HCT116 (cell line): ENCODE results near the gene NAT9. TPM values are rescaled to one million over a fixed set of nuclear protein-coding genes. Genes with fewer than 3 reads are reported as not detected.

ENCODE experiments used
- ATAC-seq: fragments of 200-7000 bp; cut with Tn5 transposase; 2 replicates; pipeline ENCODE4 v1.9.1; 2020; ENCODE audit warnings: mild to moderate bottlenecking, moderate library complexity
- BruUV-seq: library from RNA; stranded (reverse); fragments of 400-500 nt; replicated peaks from 2 replicates; lab custom pipeline; 2021; lab: Mats Ljungman, UMichigan
- CTCF ChIA-PET: fragments of 300-600 bp; sonication (Branson Sonifier 250); formaldehyde crosslinking; loops from one replicate; lab custom pipeline; 2021; ENCODE audit warnings: antibody characterized with exemption; lab: Charles Lee
- POLR2A ChIA-PET: fragments of 300-600, 350-600 bp; sonication (Branson Sonifier 250); formaldehyde crosslinking; loops from one replicate; lab custom pipeline; 2021; ENCODE audit warnings: antibody characterized with exemption; lab: Charles Lee
- RAD21 ChIA-PET, 2 experiments: fragments of 300-600 bp; sonication (Branson Sonifier 250); formaldehyde crosslinking; loops; one replicate each; lab custom pipeline; 2023; ENCODE audit warnings: low total read pairs in 2 of 2; ENCODE audit not compliant: uncharacterized antibody in 2 of 2, unreplicated experiment in 2 of 2, low non-redundant PET in 1 of 2; lab: Charles Lee
- DNase-seq: peaks from one replicate; pipeline ENCODE4 v3.0.0-alpha.2; 2010; ENCODE audit warnings: low read depth, low spot score
- H2AFZ ChIP-seq: fragments of 200-600 bp; shearing (Covaris generic), sonication (generic); 2 replicates; pipeline ENCODE4 v1.6.1; 2017; ENCODE audit warnings: low read depth, mixed run types, mixed read lengths, antibody characterized with exemption, low read length; ENCODE audit not compliant: poor library complexity, severe bottlenecking
- H3K27ac ChIP-seq: 2 replicates; pipeline ENCODE4 v1.5.1; 2012; ENCODE audit warnings: low read depth, low read length
- H3K27me3 ChIP-seq: fragments of 200-600 bp; sonication (generic); 2 replicates; pipeline ENCODE4 v1.6.1; 2016; ENCODE audit warnings: mixed run types, low read length, mixed read lengths; ENCODE audit not compliant: insufficient read depth
- H3K36me3 ChIP-seq, 2 experiments: fragments of 200-500 bp in 1 of 2; fragments of 200-600 bp in 1 of 2; sonication (Bioruptor generic) in 1 of 2; sonication (generic) in 1 of 2; 2 replicates each; pipeline versions ENCODE4 v1.5.1 to v1.6.1; 2014 to 2016; ENCODE audit warnings: low read length in 2 of 2, inconsistent platforms in 1 of 2, mixed read lengths in 1 of 2, mixed run types in 1 of 2; ENCODE audit not compliant: insufficient read depth in 2 of 2, control insufficient read depth in 1 of 2
- H3K4me1 ChIP-seq, 2 experiments: fragments of 200-600 bp in 1 of 2; sonication (generic) in 1 of 2; 2 replicates each; pipeline versions ENCODE4 v1.5.1 to v1.6.1; 2012 to 2017; ENCODE audit warnings: low read length in 2 of 2, inconsistent platforms in 1 of 2, mild to moderate bottlenecking in 1 of 2, mixed read lengths in 1 of 2, mixed run types in 1 of 2, moderate library complexity in 1 of 2; ENCODE audit not compliant: insufficient read depth in 2 of 2, control insufficient read depth in 1 of 2
- H3K4me2 ChIP-seq: fragments of 200-600 bp; sonication (generic); 2 replicates; pipeline ENCODE4 v1.6.1; 2017; ENCODE audit warnings: mixed run types, low read length, mixed read lengths
- H3K4me3 ChIP-seq, 2 experiments: fragments of 200-600 bp in 1 of 2; sonication (generic) in 1 of 2; replicated peaks in 1 of 2; 2 replicates each; pipeline ENCODE4 v1.5.1; 2011 to 2016; ENCODE audit warnings: low read length in 2 of 2, control low read depth in 1 of 2, low read depth in 1 of 2, mild to moderate bottlenecking in 1 of 2, mixed read lengths in 1 of 2, mixed run types in 1 of 2
- H3K79me2 ChIP-seq: fragments of 200-600 bp; sonication (generic); 2 replicates; pipeline ENCODE4 v1.6.1; 2017; ENCODE audit warnings: mild to moderate bottlenecking, mixed run types, low read length, moderate library complexity, mixed read lengths; ENCODE audit not compliant: insufficient read depth
- H3K9ac ChIP-seq: fragments of 200-600 bp; sonication (generic); 2 replicates; pipeline ENCODE4 v1.6.1; 2016; ENCODE audit warnings: low read length, mixed read lengths
- H3K9me2 ChIP-seq: fragments of 200-600 bp; sonication (generic), shearing (Covaris generic); 2 replicates; pipeline ENCODE4 v1.6.1; 2017; ENCODE audit warnings: mixed run types, mild to moderate bottlenecking, moderate library complexity; ENCODE audit not compliant: insufficient read depth
- H3K9me3 ChIP-seq, 2 experiments: fragments of 200-500 bp in 1 of 2; fragments of 200-600 bp in 1 of 2; sonication (Bioruptor generic) in 1 of 2; sonication (generic) in 1 of 2; 2 replicates each; pipeline ENCODE4 v1.6.1; 2014 to 2017; ENCODE audit warnings: low read length in 2 of 2, mixed read lengths in 2 of 2, inconsistent platforms in 1 of 2, low read depth in 1 of 2, mild to moderate bottlenecking in 1 of 2, mixed run types in 1 of 2, moderate library complexity in 1 of 2; ENCODE audit not compliant: control insufficient read depth in 1 of 2, insufficient read depth in 1 of 2
- H4K20me1 ChIP-seq: fragments of 200-600 bp; sonication (generic), shearing (Covaris generic); 2 replicates; pipeline ENCODE4 v1.6.1; 2017; ENCODE audit warnings: mixed run types, mild to moderate bottlenecking, moderate library complexity; ENCODE audit not compliant: insufficient read depth
- ATF3 ChIP-seq: IDR thresholded peaks from 2 replicates; pipeline ENCODE4 v1.6.1; 2012
- CBX3 ChIP-seq: IDR thresholded peaks from 2 replicates; pipeline ENCODE4 v1.6.1; 2012; ENCODE audit warnings: low read depth
- CEBPB ChIP-seq: IDR thresholded peaks from 2 replicates; pipeline ENCODE4 v1.6.1; 2012; ENCODE audit warnings: low read depth
- CTCF ChIP-seq, 3 experiments: fragments of 200-600 bp in 1 of 3; sonication (generic) in 1 of 3; IDR thresholded peaks in 2 of 3; conservative IDR thresholded peaks in 1 of 3; 2 replicates each; pipeline ENCODE4 v1.5.1; 2012 to 2017; ENCODE audit warnings: low read depth in 2 of 3, low read length in 2 of 3, antibody characterized with exemption in 1 of 3, borderline replicate concordance in 1 of 3, control low read depth in 1 of 3, mild to moderate bottlenecking in 1 of 3, mixed read lengths in 1 of 3, mixed run types in 1 of 3, moderate library complexity in 1 of 3; ENCODE audit not compliant: insufficient read depth in 1 of 3
- EGR1 ChIP-seq: IDR thresholded peaks from 2 replicates; pipeline ENCODE4 v1.6.1; 2012; ENCODE audit warnings: low read depth
- EZH2phosphoT487 ChIP-seq: fragments of 200-600 bp; IDR thresholded peaks from 2 replicates; pipeline ENCODE4 v1.6.1; 2018; ENCODE audit warnings: antibody characterized with exemption, borderline replicate concordance
- FOSL1 ChIP-seq: IDR thresholded peaks from 2 replicates; pipeline ENCODE4 v1.6.1; 2012; ENCODE audit warnings: low read depth
- MAX ChIP-seq: IDR thresholded peaks from 2 replicates; pipeline ENCODE4 v1.6.1; 2012
- POLR2A ChIP-seq: IDR thresholded peaks from 2 replicates; pipeline ENCODE4 v1.7.0; 2011; ENCODE audit warnings: borderline replicate concordance; ENCODE audit not compliant: insufficient read depth, insufficient read length; ENCODE audit errors: extremely low read depth
- POLR2AphosphoS5 ChIP-seq: IDR thresholded peaks from 2 replicates; pipeline ENCODE4 v1.6.1; 2011; ENCODE audit warnings: mild to moderate bottlenecking, low read depth, low read length, moderate library complexity
- RAD21 ChIP-seq: IDR thresholded peaks from 2 replicates; pipeline ENCODE4 v1.6.1; 2012; ENCODE audit warnings: low read depth, mild to moderate bottlenecking
- REST ChIP-seq: IDR thresholded peaks from 2 replicates; pipeline ENCODE4 v1.6.1; 2012; ENCODE audit warnings: low read depth
- SIN3A ChIP-seq: IDR thresholded peaks from 2 replicates; pipeline ENCODE4 v1.6.1; 2012; ENCODE audit warnings: low read depth
- SP1 ChIP-seq: IDR thresholded peaks from 2 replicates; pipeline ENCODE4 v1.6.1; 2012; ENCODE audit warnings: low read depth
- TCF7L2 ChIP-seq: IDR thresholded peaks from 2 replicates; pipeline ENCODE4 v1.7.0; 2011; ENCODE audit warnings: borderline replicate concordance, inconsistent platforms; ENCODE audit not compliant: insufficient read depth, insufficient read length; ENCODE audit errors: extremely low read depth
- YY1 ChIP-seq: IDR thresholded peaks from 2 replicates; pipeline ENCODE4 v1.6.1; 2011; ENCODE audit warnings: low read length, low read depth, moderate library complexity, mild to moderate bottlenecking; ENCODE audit not compliant: insufficient replicate concordance; ENCODE audit errors: extremely low read depth
- ZBTB33 ChIP-seq: IDR thresholded peaks from 2 replicates; pipeline ENCODE4 v1.6.1; 2011; ENCODE audit warnings: mild to moderate bottlenecking, low read length, moderate library complexity; ENCODE audit not compliant: insufficient replicate concordance; ENCODE audit errors: extremely low read depth
- ZFX ChIP-seq: fragments of 450-650 bp; IDR thresholded peaks from 2 replicates; pipeline ENCODE4 v1.6.1; 2017
- ZNF274 ChIP-seq: fragments of 200-500 bp; sonication (Bioruptor generic); IDR thresholded peaks from 2 replicates; pipeline ENCODE4 v1.6.1; 2014; ENCODE audit warnings: mild to moderate bottlenecking, low read depth, low read length, inconsistent platforms
- intact Hi-C: fragments of 100-400 bp; cut with micrococcal nuclease; formaldehyde crosslinking; loops from 2 replicates; pipeline ENCODE4 v1.10.0; 2022
- total RNA-seq: library from RNA; stranded (reverse); gene quantifications from one replicate; pipeline ENCODE4 v1.2.1, GENCODE V29; 2021; ENCODE audit not compliant: unreplicated experiment

NAT9 gene
- total RNA-seq, 1 experiment from 2014 or later: 88.7 TPM

GRCh38 chr17:74730491-74731346 is 45.4 kb downstream of the NAT9 start:
- intact Hi-C loops: no loop called here
- ChIA-PET CTCF (no interaction called here), POLR2A (no interaction called here), RAD21 (no interaction called here)
- Histone ChIP-seq H3K4me2 (no peak overlapping the region), H3K27me3 (no peaks in the 10 kb centered on the region), H3K36me3 (no peaks in the 10 kb centered on the region), H3K4me1 (no peaks in the 10 kb centered on the region; a peak in 1 of 4 replicates), H4K20me1 (no peaks in the 10 kb centered on the region), H3K9me3 (peaks cover 0 to 5% of the 10 kb centered on the region in 2 experiments; a peak in 1 of 4 replicates), H3K4me3 (no peak overlapping the region), H3K9me2 (no peaks in the 10 kb centered on the region), H3K9ac (no peak overlapping the region), H2AFZ (no peak overlapping the region), H3K27ac (no peak overlapping the region), H3K79me2 (no peaks in the 10 kb centered on the region)
- no TSS peak for BruUV-seq
- DNase-seq (no peak), ATAC-seq (no peak)
- TF ChIP-seq ATF3 (no peak), TCF7L2 (no peak), CEBPB (no peak), YY1 (no peak), ZNF274 (no peak), POLR2A (no peak), ZFX (no peak), CTCF (IDR thresholded peaks at IDR 0.05 in 2 of 3, conservative IDR thresholded peaks at IDR 0.05 in 1 of 3; ENCODE audit: borderline replicate concordance in 1 of 3, insufficient read depth in 1 of 3, low read depth in 2 of 3, low read length in 2 of 3) (no peak), RAD21 (no peak), SP1 (no peak), EGR1 (no peak), FOSL1 (no peak), POLR2AphosphoS5 (no peak), CBX3 (no peak), ZBTB33 (no peak), EZH2phosphoT487 (no peak), MAX (no peak), SIN3A (no peak), REST (no peak)
